A549 treated with GW870086 at 1 μM for 4 hours (cell line): Measurements from ENCODE around the gene HMGN2. TPM values are rescaled to one million over a fixed set of nuclear protein-coding genes. Genes with fewer than 3 reads are reported as not detected.

ENCODE experiments used
- total RNA-seq: library from RNA; stranded (reverse); fragments of 200-300 nt; extraction: Qiagen RNA extraction; gene quantifications from 5 replicates; pipeline ENCODE4 v1.2.3, GENCODE V29; 2022; ENCODE audit warnings: low read depth

The HMGN2 gene
- total RNA-seq: 328 to 408 TPM (median 339 TPM) in 5 replicates

GRCh38 chr1:26472320-26472900 is at the start of gene HMGN2:
Gene HMGN2, plus strand, starts transcription at chr1:26472440. Its CDS starts 173 bp downstream, at chr1:26472613.

GRCh38 chr1:26431979-26432695 is 40.1 kb upstream of the HMGN2 start, which contains the start of gene DHDDS:
Gene DHDDS, plus strand, starts transcription at chr1:26432321. Its CDS starts 625 bp downstream, at chr1:26432946.

Other genes with a start within 250 kb of the HMGN2 start
- gene CEP85, start 238.2 kb upstream of the HMGN2 start, total RNA-seq: 10.3 to 13.3 TPM (median 12.5 TPM) in 5 replicates
- gene SH3BGRL3, start 192.4 kb upstream of the HMGN2 start, total RNA-seq: 111 to 165 TPM (median 137 TPM) in 5 replicates
- gene UBXN11, start 165.8 kb upstream of the HMGN2 start, total RNA-seq: 12.5 to 15.2 TPM (median 14.8 TPM) in 5 replicates
- gene CD52, start 154.5 kb upstream of the HMGN2 start, total RNA-seq: not detected in 5 replicates
- 1.4 to 2.1 TPM (median 1.6 TPM) in 5 replicates for gene CRYBG2, start 118.3 kb upstream of the HMGN2 start, total RNA-seq
- not detected in 5 replicates for gene ZNF683, start 99.7 kb upstream of the HMGN2 start, total RNA-seq
- 0.03 TPM in 1 of 5 replicates, not detected in the others for gene LIN28A, start 61.6 kb upstream of the HMGN2 start, total RNA-seq
- gene DHDDS, start 40.1 kb upstream of the HMGN2 start, total RNA-seq: 19.3 to 27.5 TPM (median 22.8 TPM) in 5 replicates
- gene RPS6KA1, start 57.3 kb downstream of the HMGN2 start, total RNA-seq: 15.6 to 18.2 TPM (median 17.3 TPM) in 5 replicates
- gene ARID1A, start 223.6 kb downstream of the HMGN2 start, total RNA-seq: 34.2 to 37.1 TPM (median 35.4 TPM) in 5 replicates